Esophagus squamous epithelium (tissue), 5 donors: ENCODE measurements around the gene TTF2. TPM values are rescaled to one million over a fixed set of nuclear protein-coding genes. Genes with fewer than 3 reads are reported as not detected.

Source experiments
- DNase-seq: peaks from one replicate; lab custom pipeline; 2025; lab: John Stamatoyannopoulos, UW
- H3K27ac ChIP-seq, 4 donors: fragments of 200-600 bp; sonication (generic); one replicate each; pipeline ENCODE4 v1.5.1; 2016 to 2019; ENCODE audit warnings: mild to moderate bottlenecking in 1 of 4
- H3K27me3 ChIP-seq, 4 donors: fragments of 200-600 bp; sonication (generic); 1 replicate in 3 of 4; 2 replicates in 1 of 4; pipeline versions ENCODE4 v1.5.1 to v1.6.0; 2017 to 2021; ENCODE audit warnings: antibody characterized with exemption in 1 of 4
- H3K36me3 ChIP-seq, 3 donors: fragments of 200-600 bp; sonication (generic); one replicate each; pipeline ENCODE4 v1.5.1; 2016 to 2019
- H3K4me1 ChIP-seq, 3 donors: fragments of 200-600 bp; sonication (generic); one replicate each; pipeline ENCODE4 v1.5.1; 2017 to 2019
- H3K4me3 ChIP-seq, 4 donors: fragments of 200-600 bp; sonication (generic); 1 replicate in 3 of 4; 2 replicates in 1 of 4; pipeline ENCODE4 v1.5.1; 2016 to 2019; ENCODE audit warnings: mild to moderate bottlenecking in 2 of 4, moderate library complexity in 1 of 4
- H3K9me3 ChIP-seq, 3 donors: fragments of 200-600 bp; sonication (generic); one replicate each; pipeline ENCODE4 v1.5.1; 2016 to 2019
- CTCF ChIP-seq, 6 experiments: fragments of 450-650 bp in 4 of 6; fragments of 200-600 bp in 2 of 6; sonication (generic) in 2 of 6; IDR thresholded peaks; one replicate each; pipeline ENCODE4 v1.5.1; 2016 to 2019; ENCODE audit warnings: antibody characterized with exemption in 6 of 6, mild to moderate bottlenecking in 4 of 6, moderate library complexity in 4 of 6
- POLR2A ChIP-seq, 4 donors: fragments of 450-650 bp; IDR thresholded peaks; one replicate each; pipeline ENCODE4 v1.6.1; 2017; ENCODE audit warnings: antibody characterized with exemption in 4 of 4, mild to moderate bottlenecking in 4 of 4, moderate library complexity in 3 of 4
- WGBS, 2 donors: methylation state at CpG; one replicate each; pipeline ENCODE4 v1.1.5; 2018; 5-methylcytosine and 5-hydroxymethylcytosine counted together
- intact Hi-C: fragments of 100-400 bp; cut with DNase I; formaldehyde crosslinking; loops from one replicate; pipeline ENCODE4 v1.15.0; 2022
- total RNA-seq, 4 donors: library from RNA; depleted of rRNA; stranded (reverse); fragments of >200 nt; gene quantifications; one replicate each; pipeline ENCODE4 v1.1.0, GENCODE V29; 2016
- donor health status: DM: yes; HTN: yes; CAD: no.

Gene TTF2
- total RNA-seq, 4 donors from 2014 or later, result 7.2 to 24.2 (median 19.2) TPM

- no peak for DNase-seq
These were observed 83.0 kb downstream of the TTF2 start for GRCh38 chr1:117143172-117143571.

GRCh38 chr1:117143871-117144270, 83.7 kb downstream of the TTF2 start:
- WGBS, 2 donors, result 85 to 87% methylated on average over 3 of the region's 3 CpGs
- TF ChIP-seq POLR2A (IDR thresholded peaks at IDR 0.05) (no peak), CTCF (IDR thresholded peaks at IDR 0.05) (no peak)
- no peaks in the 10 kb centered on the region for H3K9me3 ChIP-seq

More at GRCh38 chr1:117143172-117143571, 83.0 kb downstream of the TTF2 start:
- Histone ChIP-seq H3K27ac (no peak overlapping the region), H3K36me3 (no peaks in the 10 kb centered on the region), H3K4me3 (no peak overlapping the region), H3K4me1 (no peaks in the 10 kb centered on the region), H3K27me3 (peaks cover 0 to 16% (median 0%) of the 10 kb centered on the region in 4 donors), H3K9me3 (no peaks in the 10 kb centered on the region)
- no peak for TF ChIP-seq POLR2A (IDR thresholded peaks at IDR 0.05)
- no peak for TF ChIP-seq CTCF (IDR thresholded peaks at IDR 0.05)
- intact Hi-C loops, result no loop called here

GRCh38 chr1:117146072-117146471, 85.9 kb downstream of the TTF2 start:
- WGBS, 2 donors, result 65 to 72% methylated on average over 2 of the region's 2 CpGs
- H3K36me3 ChIP-seq, result no peaks in the 10 kb centered on the region
- no peak for DNase-seq
- peaks cover 0 to under 1% (median 0%) of the 10 kb centered on the region in 3 donors for H3K9me3 ChIP-seq
- TF ChIP-seq CTCF (IDR thresholded peaks at IDR 0.05), result no peak
- no peak for TF ChIP-seq POLR2A (IDR thresholded peaks at IDR 0.05)
- intact Hi-C loops, result no loop called here
- H3K4me3 ChIP-seq, result no peak overlapping the region
- no peak overlapping the region for H3K27ac ChIP-seq
- H3K4me1 ChIP-seq, result no peaks in the 10 kb centered on the region
- peaks cover 0 to 16% (median 0%) of the 10 kb centered on the region in 4 donors for H3K27me3 ChIP-seq

More at GRCh38 chr1:117143871-117144270, 83.7 kb downstream of the TTF2 start:
- H3K4me3 ChIP-seq, result no peak overlapping the region
- H3K4me1 ChIP-seq, result no peaks in the 10 kb centered on the region
- intact Hi-C loops, result no loop called here
- H3K27me3 ChIP-seq, result peaks cover 0 to 16% (median 0%) of the 10 kb centered on the region in 4 donors
- H3K36me3 ChIP-seq, result no peaks in the 10 kb centered on the region
- no peak overlapping the region for H3K27ac ChIP-seq
- no peak for DNase-seq

- Histone ChIP-seq H3K36me3 (no peaks in the 10 kb centered on the region), H3K27me3 (peaks cover 0 to 16% (median 0%) of the 10 kb centered on the region in 4 donors), H3K27ac (no peak overlapping the region), H3K4me3 (no peak overlapping the region), H3K4me1 (no peaks in the 10 kb centered on the region), H3K9me3 (peaks cover 0 to 7% (median 0%) of the 10 kb centered on the region in 3 donors)
- no peak for DNase-seq
- WGBS, 2 donors, result 69 to 73% methylated on average over 8 of the region's 8 CpGs
- TF ChIP-seq CTCF (IDR thresholded peaks at IDR 0.05) (no peak), POLR2A (IDR thresholded peaks at IDR 0.05) (no peak)
- intact Hi-C loops, result no loop called here
These were observed 86.6 kb downstream of the TTF2 start for GRCh38 chr1:117146575-117147340.

GRCh38 chr1:117147341-117147831, 87.3 kb downstream of the TTF2 start:
- no peak for DNase-seq
- Histone ChIP-seq H3K4me3 (no peak overlapping the region), H3K27me3 (peaks cover 0 to 16% (median 0%) of the 10 kb centered on the region in 4 donors), H3K4me1 (no peaks in the 10 kb centered on the region), H3K9me3 (peaks cover 0 to 7% (median 0%) of the 10 kb centered on the region in 3 donors), H3K27ac (no peak overlapping the region), H3K36me3 (no peaks in the 10 kb centered on the region)
- 72 to 86% methylated on average over 4 of the region's 4 CpGs for WGBS, 2 donors
- intact Hi-C loops, result no loop called here
- no peak for TF ChIP-seq CTCF (IDR thresholded peaks at IDR 0.05)
- TF ChIP-seq POLR2A (IDR thresholded peaks at IDR 0.05), result no peak
